Common myeloid progenitor, CD34-positive (primary cell): ENCODE results near the gene ZNF185.

Source experiments
- CTCF ChIA-PET: fragments of 350-600 bp; sonication (Branson Sonifier 250); formaldehyde crosslinking; loops from one replicate; lab custom pipeline; 2021; ENCODE audit warnings: antibody characterized with exemption; lab: Charles Lee
- POLR2A ChIA-PET: fragments of 350-600 bp; sonication (Branson Sonifier 250); formaldehyde crosslinking; loops from one replicate; lab custom pipeline; 2021; ENCODE audit warnings: antibody characterized with exemption; lab: Charles Lee
- DNase-seq, 3 donors: peaks; one replicate each; pipeline versions ENCODE4 v3.0.0 to v3.0.0-alpha.2; 2013
- H3K27ac ChIP-seq, 2 experiments: 1 replicate in 1 of 2; 2 replicates in 1 of 2; pipeline ENCODE4 v1.7.0; 2013; ENCODE audit warnings: inconsistent platforms in 2 of 2, low read length in 2 of 2, mild to moderate bottlenecking in 2 of 2, low read depth in 1 of 2, moderate library complexity in 1 of 2; ENCODE audit not compliant: severe bottlenecking in 2 of 2, insufficient read depth in 1 of 2, poor library complexity in 1 of 2
- H3K27me3 ChIP-seq, 5 experiments: replicated peaks in 2 of 5; 1 replicate in 3 of 5; 2 replicates in 2 of 5; pipeline versions ENCODE4 v1.6.1 to v1.7.0; 2013; ENCODE audit warnings: low read length in 4 of 5, mild to moderate bottlenecking in 2 of 5, moderate library complexity in 2 of 5, inconsistent platforms in 1 of 5; ENCODE audit not compliant: insufficient read depth in 5 of 5, control insufficient read depth in 4 of 5
- H3K36me3 ChIP-seq, 4 experiments: 1 replicate in 2 of 4; 2 replicates in 2 of 4; pipeline versions ENCODE4 v1.6.1 to v1.7.0; 2013; ENCODE audit warnings: low read length in 3 of 4, control low read depth in 1 of 4, mild to moderate bottlenecking in 1 of 4; ENCODE audit not compliant: control insufficient read depth in 4 of 4, insufficient read depth in 4 of 4
- H3K4me1 ChIP-seq, 4 experiments: 1 replicate in 3 of 4; 2 replicates in 1 of 4; pipeline versions ENCODE4 v1.6.1 to v1.7.1; 2013; ENCODE audit warnings: low read length in 3 of 4, mild to moderate bottlenecking in 3 of 4, control low read depth in 1 of 4, inconsistent platforms in 1 of 4, moderate library complexity in 1 of 4; ENCODE audit not compliant: control insufficient read depth in 4 of 4, insufficient read depth in 4 of 4; ENCODE audit errors: control extremely low read depth in 1 of 4
- H3K4me3 ChIP-seq, 7 experiments: 1 replicate in 4 of 7; 2 replicates in 3 of 7; pipeline versions ENCODE4 v1.5.1 to v1.7.0; 2013; ENCODE audit warnings: mild to moderate bottlenecking in 7 of 7, low read length in 6 of 7, moderate library complexity in 6 of 7, inconsistent platforms in 2 of 7, low read depth in 2 of 7, control low read depth in 1 of 7; ENCODE audit not compliant: insufficient read depth in 4 of 7, control insufficient read depth in 1 of 7; ENCODE audit errors: extremely low read depth in 1 of 7
- H3K9me3 ChIP-seq, 5 experiments: 1 replicate in 4 of 5; 2 replicates in 1 of 5; pipeline versions ENCODE4 v1.6.1 to v1.7.1; 2013; ENCODE audit warnings: low read length in 4 of 5, mild to moderate bottlenecking in 2 of 5, inconsistent platforms in 1 of 5, low read depth in 1 of 5, moderate library complexity in 1 of 5; ENCODE audit not compliant: control insufficient read depth in 4 of 5, insufficient read depth in 2 of 5; ENCODE audit errors: control extremely low read depth in 1 of 5
- WGBS: methylation state at CpG from one replicate; pipeline ENCODE4 v1.1.5; 2013; ENCODE audit not compliant: insufficient coverage; 5-methylcytosine and 5-hydroxymethylcytosine counted together

Gene ZNF185

GRCh38 chrX:152943826-152944225, 46.0 kb downstream of the ZNF185 start:
- Histone ChIP-seq H3K36me3 (peaks cover 0 to 17% (median 0%) of the 10 kb centered on the region in 4 experiments), H3K9me3 (no peaks in the 10 kb centered on the region), H3K27me3 (peaks cover 0 to 19% (median 0%) of the 10 kb centered on the region in 5 experiments), H3K27ac (no peak overlapping the region), H3K4me3 (no peak overlapping the region), H3K4me1 (peaks cover 0 to 12% (median 8%) of the 10 kb centered on the region in 4 experiments)
- ChIA-PET POLR2A (no interaction called here), CTCF (interaction anchor here (0.9 kb wide), 1 partner anchor 15 kb away, joined by 3 read pairs; no protein-coding TSS in a partner anchor)
- 80% methylated on average over 1 of the region's 1 CpG for WGBS
- DNase-seq = no peak

- no peak for DNase-seq
- ChIA-PET CTCF (interaction anchor here (1.3 kb wide), 1 partner anchor 9 kb away, joined by 3 read pairs; no protein-coding TSS in a partner anchor), POLR2A (no interaction called here)
- H3K4me3 ChIP-seq = no peak overlapping the region
- peaks cover 0 to 28% (median 0%) of the 10 kb centered on the region in 5 experiments for H3K27me3 ChIP-seq
- no peak overlapping the region for H3K27ac ChIP-seq
- H3K9me3 ChIP-seq = no peaks in the 10 kb centered on the region
- H3K4me1 ChIP-seq = peaks cover 0 to 12% (median 8%) of the 10 kb centered on the region in 4 experiments
- WGBS = 88% methylated on average over 7 of the region's 11 CpGs
- peaks cover 0 to 20% (median 0%) of the 10 kb centered on the region in 4 experiments for H3K36me3 ChIP-seq
Observed at GRCh38 chrX:152945021-152945979, 47.4 kb downstream of the ZNF185 start.

- Histone ChIP-seq H3K36me3 (peaks cover 0 to 20% (median 0%) of the 10 kb centered on the region in 4 experiments), H3K27me3 (peaks cover 0 to 28% (median 0%) of the 10 kb centered on the region in 5 experiments), H3K4me3 (no peak overlapping the region), H3K27ac (no peak overlapping the region), H3K9me3 (no peaks in the 10 kb centered on the region), H3K4me1 (peaks cover 0 to 5% (median 1%) of the 10 kb centered on the region in 4 experiments)
- ChIA-PET POLR2A (no interaction called here), CTCF (interaction anchor here (1.2 kb wide), 1 partner anchor 762 kb away, joined by 4 read pairs; no protein-coding TSS in a partner anchor)
- no peak for DNase-seq
- 98% methylated on average over 6 of the region's 6 CpGs for WGBS
Observed at GRCh38 chrX:152946681-152947080, 48.8 kb downstream of the ZNF185 start.
